ENCODE data around the gene MRPS11. TPM values are rescaled to one million over a fixed set of nuclear protein-coding genes. Genes with fewer than 3 reads are reported as not detected.

The MRPS11 gene
- total and polyA plus RNA-seq, 9 of the 15 experiments (the other 6 are each of a cell fraction or from before 2014, with no cell fraction given): 28.3 to 83.2 (median 53.1) TPM

- no peaks in the 10 kb centered on the region for H3K9me3 ChIP-seq (replicated peaks; ENCODE audit: control insufficient read depth, insufficient read depth, low read depth, low read length)
- no peak for TF ChIP-seq SRSF3 (IDR thresholded peaks at IDR 0.05; ENCODE audit: insufficient read depth, low read length)
- TF ChIP-seq ZNF274 (IDR thresholded peaks at IDR 0.05; ENCODE audit: borderline replicate concordance, low read depth, low read length): no peak
- TF ChIP-seq TCF15 (CRISPR knock-in tag; IDR thresholded peaks at IDR 0.05): no peak
- no peak for TF ChIP-seq TBP (optimal IDR thresholded peaks at IDR 0.05; ENCODE audit: low read depth, low read length)
- no peak for TF ChIP-seq RBM17 (IDR thresholded peaks at IDR 0.05; ENCODE audit: borderline replicate concordance, low read depth, low read length)
- TF ChIP-seq ARHGAP35 (IDR thresholded peaks at IDR 0.05; ENCODE audit: partially characterized antibody): no peak
- no peak for TF ChIP-seq HDAC3 (IDR thresholded peaks at IDR 0.05; ENCODE audit: borderline replicate concordance, partially characterized antibody)
- TF ChIP-seq ELF1 (tag; IDR thresholded peaks at IDR 0.05): no peak
- TF ChIP-seq EZH2 (IDR thresholded peaks at IDR 0.05; ENCODE audit: borderline replicate concordance, low read depth, low read length): no peak
- TF ChIP-seq PRMT5 (CRISPR knock-in tag; IDR thresholded peaks at IDR 0.05): no peak
- TF ChIP-seq ZEB2 (IDR thresholded peaks at IDR 0.05): no peak
- TF ChIP-seq ZNF77 (CRISPR knock-in tag; IDR thresholded peaks at IDR 0.05): no peak
- TF ChIP-seq ZBTB17 (CRISPR knock-in tag; IDR thresholded peaks at IDR 0.05): no peak
- TF ChIP-seq, protein P1, sequence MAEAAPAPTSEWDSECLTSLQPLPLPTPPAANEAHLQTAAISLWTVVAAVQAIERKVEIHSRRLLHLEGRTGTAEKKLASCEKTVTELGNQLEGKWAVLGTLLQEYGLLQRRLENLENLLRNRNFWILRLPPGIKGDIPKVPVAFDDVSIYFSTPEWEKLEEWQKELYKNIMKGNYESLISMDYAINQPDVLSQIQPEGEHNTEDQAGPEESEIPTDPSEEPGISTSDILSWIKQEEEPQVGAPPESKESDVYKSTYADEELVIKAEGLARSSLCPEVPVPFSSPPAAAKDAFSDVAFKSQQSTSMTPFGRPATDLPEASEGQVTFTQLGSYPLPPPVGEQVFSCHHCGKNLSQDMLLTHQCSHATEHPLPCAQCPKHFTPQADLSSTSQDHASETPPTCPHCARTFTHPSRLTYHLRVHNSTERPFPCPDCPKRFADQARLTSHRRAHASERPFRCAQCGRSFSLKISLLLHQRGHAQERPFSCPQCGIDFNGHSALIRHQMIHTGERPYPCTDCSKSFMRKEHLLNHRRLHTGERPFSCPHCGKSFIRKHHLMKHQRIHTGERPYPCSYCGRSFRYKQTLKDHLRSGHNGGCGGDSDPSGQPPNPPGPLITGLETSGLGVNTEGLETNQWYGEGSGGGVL (CRISPR knock-in tag; IDR thresholded peaks at IDR 0.05): no peak
- TF ChIP-seq MED1 (CRISPR knock-in tag; IDR thresholded peaks at IDR 0.05; ENCODE audit: borderline replicate concordance): no peak
- TF ChIP-seq RHOXF2B (CRISPR knock-in tag; conservative IDR thresholded peaks at IDR 0.05): no peak
- TF ChIP-seq ATF7 (IDR thresholded peaks at IDR 0.05): no peak
- peaks cover 3 to 4% of the 10 kb centered on the region in 2 experiments; a peak in 1 of 5 replicates for H3K27me3 ChIP-seq (ENCODE audit: control insufficient read depth in 2 of 2, insufficient read depth in 2 of 2, low read length in 2 of 2)
- DNase-seq (ENCODE audit: extremely low read depth in 1 of 4, low spot score in 3 of 4) (no peak), ATAC-seq (no peak), FAIRE-seq (no peak)
- H2AFZ ChIP-seq (ENCODE audit: low read depth, low read length): no peak overlapping the region
- H3K79me2 ChIP-seq (ENCODE audit: control insufficient read depth, insufficient read depth, low read length): no peaks in the 10 kb centered on the region
- CTCF ChIA-PET (ENCODE audit: low intra/inter-chr PET ratio): no interaction called here
- no TSS peak for BruUV-seq (replicated peaks)
- 96% methylated on average over 3 of the region's 3 CpGs for WGBS (ENCODE audit: insufficient coverage, low coverage, missing lambda C conversion rate)
- no peaks in the 10 kb centered on the region for H3K9me1 ChIP-seq (ENCODE audit: control insufficient read depth, insufficient read depth, low read length)
- H3K4me1 ChIP-seq (replicated peaks in 1 of 2; ENCODE audit: control insufficient read depth in 2 of 2, insufficient read depth in 2 of 2, low read length in 2 of 2): no peaks in the 10 kb centered on the region; a peak in 1 of 5 replicates
- POLR2A ChIA-PET: interaction anchor here (3.1 kb wide), 1 partner anchor 10 kb away, joined by 16 read pairs; the partner anchor contains the start of genes MRPL46 and MRPS11
- H3K4me3 ChIP-seq: no peak overlapping the region
- H3K36me3 ChIP-seq (ENCODE audit: control insufficient read depth, insufficient read depth, low read length): peaks cover 40% of the 10 kb centered on the region
- in situ Hi-C loops (cut with MboI): no loop called here
- H3K27ac ChIP-seq (ENCODE audit: extremely low read depth, low read depth, low read length): no peak overlapping the region
- H3K9ac ChIP-seq (ENCODE audit: insufficient read depth in 1 of 2, low read depth in 2 of 2, low read length in 2 of 2): no peak overlapping the region
- intact Hi-C loops (cut with micrococcal nuclease): no loop called here
- 0 out of 2 replicates have a peak, but pooled peaks cover 6% of the 10 kb centered on the region for H4K20me1 ChIP-seq (replicated peaks; ENCODE audit: control insufficient read depth, insufficient read depth, low read length)
- H3K4me2 ChIP-seq (ENCODE audit: insufficient read depth, low read length): no peak overlapping the region
These were observed 10.8 kb upstream of the MRPS11 start for GRCh38 chr15:88456733-88457132.

Measured in K562 (cell line).